Body of pancreas (tissue), 4 donors: ENCODE data around the gene SOHLH1.

Experiments
- POLR2A ChIP-seq, 3 donors: fragments of 450-650 bp; IDR thresholded peaks; one replicate each; pipeline ENCODE4 v1.6.1; 2016; ENCODE audit warnings: antibody characterized with exemption in 3 of 3, mild to moderate bottlenecking in 2 of 3
- TF ChIP-seq, protein P1 (sequence below), 7 experiments: fragments of 450-650 bp in 4 of 7; fragments of 200-600 bp in 3 of 7; sonication (generic) in 3 of 7; IDR thresholded peaks; one replicate each; pipeline ENCODE4 v1.5.1; 2016 to 2019; ENCODE audit warnings: antibody characterized with exemption in 7 of 7

DNA sequence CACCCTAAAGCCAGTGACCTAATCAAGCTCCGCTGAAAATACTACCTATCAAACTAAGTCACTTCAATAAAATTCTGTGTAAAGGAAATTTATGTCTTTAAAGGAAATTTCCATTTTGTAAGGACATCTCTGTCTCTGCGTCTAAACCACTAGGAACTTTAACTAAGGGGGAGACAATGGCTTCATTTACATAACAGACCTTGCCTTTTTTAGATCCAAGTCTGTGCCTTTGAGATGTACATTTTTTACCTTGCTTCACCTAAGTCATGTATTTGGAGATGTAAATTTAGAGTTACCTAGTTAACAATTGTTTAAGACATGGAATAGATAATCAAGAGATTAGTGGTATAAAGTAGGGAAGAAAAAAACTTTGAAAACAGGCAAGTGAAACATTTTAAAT lies 49.8 kb downstream of the SOHLH1 start:
- TF ChIP-seq, protein P1, sequence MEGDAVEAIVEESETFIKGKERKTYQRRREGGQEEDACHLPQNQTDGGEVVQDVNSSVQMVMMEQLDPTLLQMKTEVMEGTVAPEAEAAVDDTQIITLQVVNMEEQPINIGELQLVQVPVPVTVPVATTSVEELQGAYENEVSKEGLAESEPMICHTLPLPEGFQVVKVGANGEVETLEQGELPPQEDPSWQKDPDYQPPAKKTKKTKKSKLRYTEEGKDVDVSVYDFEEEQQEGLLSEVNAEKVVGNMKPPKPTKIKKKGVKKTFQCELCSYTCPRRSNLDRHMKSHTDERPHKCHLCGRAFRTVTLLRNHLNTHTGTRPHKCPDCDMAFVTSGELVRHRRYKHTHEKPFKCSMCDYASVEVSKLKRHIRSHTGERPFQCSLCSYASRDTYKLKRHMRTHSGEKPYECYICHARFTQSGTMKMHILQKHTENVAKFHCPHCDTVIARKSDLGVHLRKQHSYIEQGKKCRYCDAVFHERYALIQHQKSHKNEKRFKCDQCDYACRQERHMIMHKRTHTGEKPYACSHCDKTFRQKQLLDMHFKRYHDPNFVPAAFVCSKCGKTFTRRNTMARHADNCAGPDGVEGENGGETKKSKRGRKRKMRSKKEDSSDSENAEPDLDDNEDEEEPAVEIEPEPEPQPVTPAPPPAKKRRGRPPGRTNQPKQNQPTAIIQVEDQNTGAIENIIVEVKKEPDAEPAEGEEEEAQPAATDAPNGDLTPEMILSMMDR (IDR thresholded peaks at IDR 0.05), result no peak
- TF ChIP-seq POLR2A (IDR thresholded peaks at IDR 0.05), result no peak
